VCaP (cell line): Measurements from ENCODE around the gene FARS2.

Experiments used
- H3K27ac ChIP-seq: fragments of 450-650 bp; 2 replicates; pipeline ENCODE4 v1.5.1; 2017
- CTCF ChIP-seq: fragments of 450-650 bp; conservative IDR thresholded peaks from 2 replicates; pipeline ENCODE4 v1.5.1; 2017; ENCODE audit warnings: mild to moderate bottlenecking, moderate library complexity

The FARS2 gene

GRCh38 chr6:5353971-5354370, 92.7 kb downstream of the FARS2 start:
- H3K27ac ChIP-seq = no peak overlapping the region
- no peak for TF ChIP-seq CTCF

- H3K27ac ChIP-seq = no peak overlapping the region
- TF ChIP-seq CTCF = no peak
Observed at GRCh38 chr6:5357486-5357885, 96.2 kb downstream of the FARS2 start.

- no peak for TF ChIP-seq CTCF
- H3K27ac ChIP-seq = no peak overlapping the region
Observed at GRCh38 chr6:5359417-5359816, 98.1 kb downstream of the FARS2 start.

GRCh38 chr6:5361396-5361795, 100.1 kb downstream of the FARS2 start:
- no peak overlapping the region for H3K27ac ChIP-seq
- TF ChIP-seq CTCF = no peak

- no peak for TF ChIP-seq CTCF
- no peak overlapping the region for H3K27ac ChIP-seq
Observed at GRCh38 chr6:5365436-5366195, 104.3 kb downstream of the FARS2 start.

- TF ChIP-seq CTCF = no peak
Observed at GRCh38 chr6:5366941-5367340, 105.6 kb downstream of the FARS2 start.

GRCh38 chr6:5367510-5367909, 106.2 kb downstream of the FARS2 start:
- TF ChIP-seq CTCF = no peak
- H3K27ac ChIP-seq = no peak overlapping the region

More at GRCh38 chr6:5366941-5367340, 105.6 kb downstream of the FARS2 start:
- no peak overlapping the region for H3K27ac ChIP-seq
